Body of pancreas (tissue), 4 donors: ENCODE measurements around the gene ABCC6. TPM values are rescaled to one million over a fixed set of nuclear protein-coding genes. Genes with fewer than 3 reads are reported as not detected.
"Not testable (repeated sequence)": the region's sequence is repeated elsewhere in the genome, so short reads cannot be mapped to it uniquely, and the experiment has no call there.

Source experiments
- ATAC-seq: fragments of 150-250 bp; one replicate; pipeline ENCODE4 v1.9.1; 2016
- DNase-seq, 4 donors: peaks; one replicate each; pipeline ENCODE4 v3.0.0-alpha.2; 2019
- H3K27ac ChIP-seq, 4 donors: fragments of 200-600 bp; sonication (generic); 1 replicate in 3 of 4; 2 replicates in 1 of 4; pipeline versions ENCODE4 v1.5.1 to v1.6.1; 2016 to 2019; ENCODE audit warnings: mild to moderate bottlenecking in 1 of 4, mixed read lengths in 1 of 4, moderate library complexity in 1 of 4
- H3K27me3 ChIP-seq, 2 donors: fragments of 200-600 bp; sonication (generic); one replicate each; pipeline ENCODE4 v1.6.0; 2016; ENCODE audit warnings: mild to moderate bottlenecking in 1 of 2
- H3K36me3 ChIP-seq, 2 donors: fragments of 200-600 bp; sonication (generic); replicated peaks in 1 of 2; 2 replicates each; pipeline ENCODE4 v1.5.1; 2016; ENCODE audit warnings: low read depth in 2 of 2; ENCODE audit not compliant: insufficient read depth in 1 of 2
- H3K4me1 ChIP-seq: fragments of 200-600 bp; sonication (generic); one replicate; pipeline ENCODE4 v1.6.0; 2016
- H3K4me3 ChIP-seq, 2 donors: fragments of 200-600 bp; sonication (generic); 1 replicate in 1 of 2; 2 replicates in 1 of 2; pipeline ENCODE4 v1.5.1; 2016 to 2019
- H3K9me3 ChIP-seq, 3 donors: fragments of 200-600 bp; sonication (generic); 1 replicate in 2 of 3; 2 replicates in 1 of 3; pipeline ENCODE4 v1.5.1; 2016
- POLR2A ChIP-seq, 3 donors: fragments of 450-650 bp; IDR thresholded peaks; one replicate each; pipeline ENCODE4 v1.6.1; 2016; ENCODE audit warnings: antibody characterized with exemption in 3 of 3, mild to moderate bottlenecking in 2 of 3
- WGBS, 2 donors: methylation state at CpG; one replicate each; pipeline ENCODE4 v1.1.5; 2017; 5-methylcytosine and 5-hydroxymethylcytosine counted together
- intact Hi-C: fragments of 100-400 bp; cut with DNase I; formaldehyde crosslinking; loops from one replicate; pipeline ENCODE4 v1.15.1; 2023
- total RNA-seq, 2 donors: library from RNA; depleted of rRNA; stranded (reverse); fragments of >200 nt; gene quantifications; one replicate each; pipeline ENCODE4 v1.1.0, GENCODE V29; 2016
- TF ChIP-seq, protein P1 (sequence below), 7 experiments: fragments of 450-650 bp in 4 of 7; fragments of 200-600 bp in 3 of 7; sonication (generic) in 3 of 7; IDR thresholded peaks; one replicate each; pipeline ENCODE4 v1.5.1; 2016 to 2019; ENCODE audit warnings: antibody characterized with exemption in 7 of 7

The ABCC6 gene
- total RNA-seq, 2 donors from 2014 or later: 19.4 to 45.1 TPM

- Histone ChIP-seq H3K9me3 (no peaks in the 10 kb centered on the region), H3K27me3 (no peaks in the 10 kb centered on the region), H3K27ac (no peak overlapping the region), H3K36me3 (peaks cover 0 to 9% of the 10 kb centered on the region in 2 donors), H3K4me1 (no peaks in the 10 kb centered on the region), H3K4me3 (no peak overlapping the region)
- DNase-seq (no peak), ATAC-seq (no peak)
- intact Hi-C loops: no loop called here
- 84 to 99% methylated on average over 7 of the region's 7 CpGs for WGBS, 2 donors
- no peak for TF ChIP-seq POLR2A (IDR thresholded peaks at IDR 0.05)
- TF ChIP-seq, protein P1, sequence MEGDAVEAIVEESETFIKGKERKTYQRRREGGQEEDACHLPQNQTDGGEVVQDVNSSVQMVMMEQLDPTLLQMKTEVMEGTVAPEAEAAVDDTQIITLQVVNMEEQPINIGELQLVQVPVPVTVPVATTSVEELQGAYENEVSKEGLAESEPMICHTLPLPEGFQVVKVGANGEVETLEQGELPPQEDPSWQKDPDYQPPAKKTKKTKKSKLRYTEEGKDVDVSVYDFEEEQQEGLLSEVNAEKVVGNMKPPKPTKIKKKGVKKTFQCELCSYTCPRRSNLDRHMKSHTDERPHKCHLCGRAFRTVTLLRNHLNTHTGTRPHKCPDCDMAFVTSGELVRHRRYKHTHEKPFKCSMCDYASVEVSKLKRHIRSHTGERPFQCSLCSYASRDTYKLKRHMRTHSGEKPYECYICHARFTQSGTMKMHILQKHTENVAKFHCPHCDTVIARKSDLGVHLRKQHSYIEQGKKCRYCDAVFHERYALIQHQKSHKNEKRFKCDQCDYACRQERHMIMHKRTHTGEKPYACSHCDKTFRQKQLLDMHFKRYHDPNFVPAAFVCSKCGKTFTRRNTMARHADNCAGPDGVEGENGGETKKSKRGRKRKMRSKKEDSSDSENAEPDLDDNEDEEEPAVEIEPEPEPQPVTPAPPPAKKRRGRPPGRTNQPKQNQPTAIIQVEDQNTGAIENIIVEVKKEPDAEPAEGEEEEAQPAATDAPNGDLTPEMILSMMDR (IDR thresholded peaks at IDR 0.05): no peak
Observed at GRCh38 chr16:16166085-16166484, 57.2 kb downstream of the ABCC6 start.

DNA sequence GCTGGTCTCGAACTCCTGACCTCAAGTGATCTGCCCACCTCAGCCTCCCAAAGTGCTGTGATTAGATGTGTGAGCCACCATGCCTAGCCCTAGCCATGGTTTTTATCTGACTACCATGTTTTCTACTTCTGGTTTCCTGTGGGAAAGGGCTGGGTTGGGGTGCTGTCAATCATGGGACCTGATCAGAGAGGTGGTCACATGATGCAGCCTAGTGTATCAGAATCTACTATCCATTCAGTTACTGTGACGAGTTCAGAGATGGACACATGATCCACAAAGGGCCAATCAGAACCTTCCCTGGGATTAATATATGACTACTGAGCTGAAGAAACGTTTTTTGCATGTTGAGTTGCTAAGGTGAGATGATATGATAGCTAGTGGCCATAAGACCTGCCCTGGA, 59.1 kb downstream of the ABCC6 start:
- Histone ChIP-seq H3K9me3 (no peaks in the 10 kb centered on the region), H3K27ac (no peak overlapping the region), H3K4me1 (no peaks in the 10 kb centered on the region), H3K4me3 (no peak overlapping the region), H3K36me3 (peaks cover 0 to 2% of the 10 kb centered on the region in 2 donors), H3K27me3 (no peaks in the 10 kb centered on the region)
- DNase-seq (no peak), ATAC-seq (no peak)
- no peak for TF ChIP-seq POLR2A (IDR thresholded peaks at IDR 0.05)
- TF ChIP-seq, protein P1 (IDR thresholded peaks at IDR 0.05): no peak
- intact Hi-C loops: no loop called here
- 73 to 86% methylated on average over 3 of the region's 3 CpGs for WGBS, 2 donors

DNA sequence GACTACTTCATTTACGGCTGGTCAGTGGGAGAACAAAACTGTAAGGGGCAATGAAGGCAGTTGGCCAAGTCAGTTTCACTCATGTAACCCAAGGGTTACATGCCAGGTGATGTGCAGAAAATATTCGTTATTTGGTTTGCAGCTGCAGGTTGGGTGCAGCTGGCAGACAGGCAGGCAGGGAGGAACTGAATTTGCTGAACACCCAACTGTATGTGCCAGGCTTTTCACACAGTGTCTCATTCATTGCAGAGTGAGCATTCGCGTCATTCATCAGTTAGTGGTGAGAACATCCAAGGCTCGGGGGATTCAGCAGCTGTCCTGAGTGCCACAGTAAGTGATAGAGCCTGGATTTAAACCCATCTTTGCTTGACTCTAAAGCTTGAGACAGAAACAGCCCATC, 59.7 kb downstream of the ABCC6 start:
- no peaks in the 10 kb centered on the region for H3K27me3 ChIP-seq
- no peak overlapping the region for H3K4me3 ChIP-seq
- ATAC-seq (no peak), DNase-seq (no peak)
- WGBS, 2 donors: 89 to 94% methylated on average over 5 of the region's 5 CpGs
- TF ChIP-seq, protein P1 (IDR thresholded peaks at IDR 0.05): no peak
- TF ChIP-seq POLR2A (IDR thresholded peaks at IDR 0.05): no peak
- H3K27ac ChIP-seq: no peak overlapping the region
- H3K4me1 ChIP-seq: no peaks in the 10 kb centered on the region
- H3K36me3 ChIP-seq: no peaks in the 10 kb centered on the region
- no peaks in the 10 kb centered on the region for H3K9me3 ChIP-seq
- intact Hi-C loops: no loop called here

DNA sequence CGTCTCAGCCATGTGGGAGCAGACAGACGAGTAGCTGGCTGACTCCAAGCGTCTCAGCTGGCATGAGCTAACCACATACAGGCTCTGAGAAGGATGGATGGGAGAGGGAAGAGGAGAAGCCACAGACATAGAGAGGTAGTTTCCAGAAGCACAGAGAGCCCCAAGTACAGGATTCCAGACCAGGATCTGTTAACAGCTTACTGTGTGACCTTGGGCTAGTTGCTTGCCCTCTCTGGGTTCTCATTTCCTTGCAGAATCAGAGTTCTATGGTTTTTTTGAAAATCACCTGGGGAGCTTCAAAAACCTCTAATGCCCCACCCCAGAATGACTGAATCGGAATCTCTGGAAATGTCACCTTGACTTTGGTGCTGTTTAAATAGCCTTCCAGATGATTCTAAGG, 60.2 kb downstream of the ABCC6 start:
- intact Hi-C loops: no loop called here
- 84 to 89% methylated on average over 4 of the region's 4 CpGs for WGBS, 2 donors

GRCh38 chr16:16162591-16162990, 60.7 kb downstream of the ABCC6 start:
- Histone ChIP-seq H3K36me3 (no peaks in the 10 kb centered on the region), H3K9me3 (no peaks in the 10 kb centered on the region), H3K4me3 (no peak overlapping the region), H3K27ac (no peak overlapping the region), H3K4me1 (no peaks in the 10 kb centered on the region), H3K27me3 (no peaks in the 10 kb centered on the region)
- WGBS, 2 donors: 80 to 100% methylated on average over 2 to 3 of the region's 3 CpGs
- DNase-seq (no peak), ATAC-seq (no peak)
- intact Hi-C loops: no loop called here
- TF ChIP-seq, protein P1 (IDR thresholded peaks at IDR 0.05): no peak
- no peak for TF ChIP-seq POLR2A (IDR thresholded peaks at IDR 0.05)

More for the DNA sequence above, 60.2 kb downstream of the ABCC6 start:
- H3K4me3 ChIP-seq: no peak overlapping the region
- H3K36me3 ChIP-seq: no peaks in the 10 kb centered on the region
- H3K27ac ChIP-seq: no peak overlapping the region
- no peaks in the 10 kb centered on the region for H3K9me3 ChIP-seq
- TF ChIP-seq, protein P1 (IDR thresholded peaks at IDR 0.05): no peak
- TF ChIP-seq POLR2A (IDR thresholded peaks at IDR 0.05): no peak
- ATAC-seq (no peak), DNase-seq (no peak)
- H3K4me1 ChIP-seq: no peaks in the 10 kb centered on the region
- no peaks in the 10 kb centered on the region for H3K27me3 ChIP-seq

DNA sequence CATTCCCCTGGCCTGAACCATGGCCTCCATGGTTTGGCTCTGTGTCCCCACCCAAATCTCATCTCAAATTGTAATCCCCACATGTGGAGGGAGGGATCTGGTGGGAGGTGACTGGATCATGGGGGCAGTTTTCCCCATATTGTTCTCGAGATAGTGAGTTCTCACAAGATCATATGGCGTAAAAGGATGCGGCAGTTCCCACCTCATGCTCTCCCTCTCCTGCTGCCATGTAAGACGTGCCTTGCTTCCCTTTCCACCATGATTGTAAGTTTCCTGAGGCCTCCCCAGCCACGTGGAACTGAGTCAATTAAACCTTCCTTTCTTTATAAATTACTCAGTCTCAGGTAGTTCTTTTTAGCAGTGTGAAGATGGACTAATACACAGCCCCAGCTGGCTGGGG, 61.5 kb downstream of the ABCC6 start:
- H3K4me1 ChIP-seq, DNase-seq, intact Hi-C loops, H3K36me3 ChIP-seq, H3K4me3 ChIP-seq, H3K27ac ChIP-seq, H3K9me3 ChIP-seq, H3K27me3 ChIP-seq, ATAC-seq: not testable (repeated sequence)
- WGBS, 2 donors: 84 to 96% methylated on average over 5 of the region's 5 CpGs
